AG09319 (cell line): ENCODE data around the gene HOXA7.

Source experiments
- DNase-seq: peaks from one replicate; pipeline ENCODE4 v3.0.0-alpha.2; 2010; ENCODE audit warnings: low read depth; ENCODE audit errors: extremely low read depth
- TF ChIP-seq, protein P1 (sequence below): IDR thresholded peaks from 2 replicates; pipeline ENCODE4 v1.5.1; 2011; ENCODE audit warnings: low read depth, mild to moderate bottlenecking, inconsistent platforms, low read length, moderate library complexity

Gene HOXA7

DNA sequence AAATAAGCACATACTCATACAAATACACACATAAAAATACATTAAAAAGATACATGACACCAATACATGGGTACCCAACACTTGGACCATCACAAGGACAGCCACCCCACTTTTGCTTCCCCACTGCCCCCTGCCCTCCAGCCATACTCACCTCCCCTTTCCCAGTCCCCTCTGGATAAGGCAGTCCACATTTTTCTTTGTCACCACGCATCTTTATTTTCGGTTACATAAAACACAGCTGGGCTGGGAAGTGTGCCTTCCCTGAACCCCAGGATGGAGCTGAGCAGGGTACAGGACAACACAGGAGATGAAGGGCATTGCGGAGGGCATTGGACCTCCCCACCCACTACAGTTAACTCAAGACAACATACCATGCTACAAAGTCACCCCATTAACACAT lies 2.9 kb downstream of the HOXA7 start:
- TF ChIP-seq, protein P1, sequence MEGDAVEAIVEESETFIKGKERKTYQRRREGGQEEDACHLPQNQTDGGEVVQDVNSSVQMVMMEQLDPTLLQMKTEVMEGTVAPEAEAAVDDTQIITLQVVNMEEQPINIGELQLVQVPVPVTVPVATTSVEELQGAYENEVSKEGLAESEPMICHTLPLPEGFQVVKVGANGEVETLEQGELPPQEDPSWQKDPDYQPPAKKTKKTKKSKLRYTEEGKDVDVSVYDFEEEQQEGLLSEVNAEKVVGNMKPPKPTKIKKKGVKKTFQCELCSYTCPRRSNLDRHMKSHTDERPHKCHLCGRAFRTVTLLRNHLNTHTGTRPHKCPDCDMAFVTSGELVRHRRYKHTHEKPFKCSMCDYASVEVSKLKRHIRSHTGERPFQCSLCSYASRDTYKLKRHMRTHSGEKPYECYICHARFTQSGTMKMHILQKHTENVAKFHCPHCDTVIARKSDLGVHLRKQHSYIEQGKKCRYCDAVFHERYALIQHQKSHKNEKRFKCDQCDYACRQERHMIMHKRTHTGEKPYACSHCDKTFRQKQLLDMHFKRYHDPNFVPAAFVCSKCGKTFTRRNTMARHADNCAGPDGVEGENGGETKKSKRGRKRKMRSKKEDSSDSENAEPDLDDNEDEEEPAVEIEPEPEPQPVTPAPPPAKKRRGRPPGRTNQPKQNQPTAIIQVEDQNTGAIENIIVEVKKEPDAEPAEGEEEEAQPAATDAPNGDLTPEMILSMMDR = no peak
- no peak for DNase-seq

DNA sequence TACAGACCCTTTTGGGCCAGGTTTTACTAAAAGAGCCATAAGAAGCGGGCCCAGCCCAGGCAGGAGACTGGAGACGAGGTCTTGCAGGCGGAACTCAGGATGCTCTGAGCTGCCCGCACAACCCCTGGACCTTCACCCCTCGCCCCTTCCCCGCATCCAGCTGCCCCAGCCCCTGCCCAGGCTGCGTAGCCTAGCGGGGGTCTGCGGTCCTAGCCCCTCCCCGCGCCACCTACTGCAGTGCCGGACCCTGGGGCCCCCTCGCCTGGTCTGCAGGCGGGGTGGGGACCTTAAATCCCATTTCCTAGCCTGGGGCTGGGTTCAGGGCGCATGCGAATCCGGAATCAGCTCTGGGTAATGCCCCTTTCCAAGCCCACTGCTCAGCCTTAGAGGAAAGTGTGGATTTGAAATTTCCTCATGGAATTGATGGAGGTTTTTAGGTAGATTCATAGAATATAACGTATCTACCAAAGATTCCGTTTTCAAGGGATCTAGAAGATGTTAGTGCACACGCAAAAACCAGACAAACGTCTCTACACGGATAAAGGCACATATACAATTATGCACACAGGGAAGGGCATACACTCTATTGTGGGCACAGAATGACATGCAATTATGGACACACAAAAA lies 3.5 kb downstream of the HOXA7 start:
- TF ChIP-seq, protein P1 = no peak
- DNase-seq = no peak

DNA sequence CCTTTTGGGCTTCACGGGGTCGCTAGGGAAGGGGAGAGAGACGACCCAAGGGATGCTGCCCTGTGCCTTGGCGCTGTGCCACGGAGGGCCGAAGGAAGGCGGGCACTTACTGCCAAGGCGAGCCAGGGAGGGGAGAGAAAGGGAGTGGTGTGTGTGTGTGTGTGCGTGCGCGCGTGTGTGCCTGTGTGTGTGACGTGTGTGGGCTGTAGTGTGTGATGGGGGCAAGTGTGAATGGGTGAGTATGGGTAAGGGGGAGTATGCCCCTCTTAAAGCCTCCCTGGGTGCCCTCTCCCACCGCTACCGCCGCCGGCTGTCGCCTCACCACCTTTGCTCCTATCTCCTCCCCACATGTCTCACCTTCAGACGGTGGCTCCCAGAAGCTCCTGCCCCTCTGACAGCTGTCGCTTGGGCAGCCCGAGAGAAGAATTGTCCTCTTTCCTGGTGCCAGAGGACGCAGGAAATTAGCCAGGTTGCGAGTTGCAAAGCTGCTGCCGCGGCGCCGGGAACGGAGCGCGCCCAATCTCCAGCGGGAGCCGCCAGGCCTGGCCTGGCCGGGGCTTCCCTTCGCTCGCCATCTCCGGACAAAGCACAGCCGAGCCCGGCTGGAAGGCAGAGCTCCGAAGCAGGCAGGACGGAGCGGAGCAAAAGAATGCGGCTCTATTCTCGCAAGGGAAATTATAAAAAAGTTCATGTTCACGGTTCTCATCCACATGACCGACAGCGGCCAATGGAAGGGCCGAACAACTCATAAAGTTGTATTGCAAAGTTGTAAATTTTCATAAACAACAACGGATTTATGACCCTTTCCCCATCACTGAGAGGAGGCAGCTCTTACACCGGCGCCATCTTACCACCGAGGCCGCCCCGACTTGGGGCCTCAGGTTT lies 4.3 kb downstream of the HOXA7 start, which contains the start of gene HOXA3:
TSS of gene HOXA3 (minus strand) at position 653 of the 885 bp plus-strand sequence. CDS start 41,943 bp downstream, outside the sequence.
- TF ChIP-seq, protein P1 = no peak
- no peak for DNase-seq

DNA sequence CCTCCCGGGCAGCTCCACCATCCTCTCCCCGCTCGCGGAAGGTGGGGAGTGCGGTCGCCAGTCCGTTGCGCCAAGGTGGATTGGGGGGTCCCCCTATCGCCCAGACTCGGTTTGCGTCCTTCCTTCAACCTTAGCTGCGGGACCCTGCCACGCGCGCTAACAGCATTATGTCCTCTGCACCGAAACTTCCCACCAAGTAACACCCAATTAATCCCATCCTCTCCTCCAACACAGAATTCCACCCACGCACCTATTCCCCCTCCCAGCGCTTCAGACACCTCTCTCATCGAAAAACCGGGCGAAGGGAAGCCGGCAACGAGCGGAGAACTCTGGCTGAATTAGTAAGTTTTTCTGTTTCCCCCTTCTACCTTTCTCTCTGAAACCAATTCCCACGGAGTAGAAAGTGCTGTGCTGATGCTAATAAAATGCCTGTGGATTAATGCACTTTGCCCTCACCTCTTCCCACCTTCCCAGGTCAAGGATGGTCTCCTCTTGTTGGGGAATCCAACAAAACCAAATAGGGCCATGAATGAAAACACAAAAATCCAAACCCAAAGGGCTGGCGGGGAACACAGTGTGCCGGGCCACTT lies 5.0 kb downstream of the HOXA7 start:
- TF ChIP-seq, protein P1 = no peak
- DNase-seq = no peak

DNA sequence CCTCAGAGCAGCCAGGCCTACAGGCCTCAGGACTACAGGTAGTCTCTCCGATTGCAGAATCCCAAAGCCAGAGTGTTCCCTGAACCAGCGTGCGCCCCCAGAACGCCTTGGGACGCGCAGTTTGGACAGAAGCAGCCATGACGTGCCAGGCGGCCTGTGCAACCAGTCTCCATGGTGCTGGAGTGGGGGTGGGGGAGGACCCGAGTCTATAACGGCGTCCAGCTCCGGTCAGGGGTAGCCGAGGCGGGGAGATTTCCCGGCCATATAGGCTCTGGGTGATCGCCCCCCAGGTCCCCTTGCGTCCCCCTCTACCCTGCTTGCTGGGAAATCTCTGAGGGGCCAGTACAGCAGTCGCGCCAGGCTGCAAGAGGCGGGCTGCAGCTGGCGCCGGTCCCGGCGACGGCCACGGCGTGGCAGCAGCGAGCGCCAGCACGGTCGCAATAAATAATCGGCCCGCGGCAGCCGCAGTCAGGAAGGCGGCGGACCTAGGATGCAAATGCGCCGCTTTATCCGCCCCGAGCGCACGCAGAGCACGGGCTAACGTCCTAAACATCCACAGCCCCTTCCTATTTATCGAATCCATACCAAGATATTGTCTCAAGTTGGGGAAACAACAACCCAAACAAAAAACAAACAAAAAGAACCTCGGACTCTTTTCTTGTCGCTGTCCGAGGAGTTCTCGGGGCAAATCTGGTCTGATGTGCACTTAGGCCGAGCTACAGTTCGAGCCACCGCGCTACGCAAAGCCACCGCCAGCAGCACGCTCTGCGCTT lies 5.7 kb downstream of the HOXA7 start:
- DNase-seq = no peak
- TF ChIP-seq, protein P1 = peak; percentile 62

DNA sequence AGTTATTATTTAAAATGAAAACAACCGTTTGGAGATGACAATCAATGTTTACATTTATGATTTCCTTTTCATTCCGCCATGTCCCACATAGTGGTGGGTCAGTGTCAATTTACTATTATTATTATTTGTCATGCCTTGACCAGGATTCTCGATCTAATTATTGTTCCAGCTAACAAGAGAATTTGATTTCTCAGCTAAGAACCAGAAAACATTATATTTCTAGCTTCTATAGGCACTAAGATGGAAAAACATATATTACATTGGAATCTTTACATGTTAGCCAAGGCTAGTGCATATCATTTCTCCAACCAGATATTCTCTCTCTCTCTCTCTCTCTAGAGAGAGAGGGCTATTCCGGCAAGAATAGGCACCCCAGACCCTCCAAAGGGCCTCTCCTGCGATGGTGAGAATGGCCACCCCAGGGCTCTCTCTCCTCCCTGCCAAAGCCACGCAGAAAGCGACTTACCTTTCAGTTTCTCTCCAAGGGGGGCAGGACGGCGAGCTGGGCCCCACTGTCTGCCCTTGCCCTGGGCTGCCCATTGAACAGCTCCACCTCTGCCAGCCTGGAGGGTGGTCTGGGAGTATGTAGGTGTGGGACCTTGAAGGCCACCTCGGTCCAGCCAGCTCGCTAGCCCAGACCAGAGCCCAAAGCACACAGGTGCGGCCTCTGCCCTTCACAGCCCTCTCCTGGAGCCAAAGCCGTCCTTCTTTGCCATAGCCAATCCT lies 6.5 kb downstream of the HOXA7 start:
- TF ChIP-seq, protein P1 = no peak
- DNase-seq = no peak
